Heart right ventricle (tissue), 16 donors: ENCODE data around the gene C15orf62. TPM values are rescaled to one million over a fixed set of nuclear protein-coding genes. Genes with fewer than 3 reads are reported as not detected.
A peak's percentile ranks its signal among the peaks of the same experiment; 100 is the strongest.

ENCODE experiments used
- ATAC-seq, 8 donors: fragments of 200-7000 bp; cut with Tn5 transposase; one replicate each; pipeline ENCODE4 v1.9.1; 2020; ENCODE audit warnings: mild to moderate bottlenecking in 8 of 8, moderate library complexity in 8 of 8, moderate number of reproducible peaks in 1 of 8
- DNase-seq, 2 donors: peaks; one replicate each; pipeline ENCODE4 v3.0.0-alpha.2; 2020
- H3K27ac ChIP-seq, 10 donors: fragments of 200-600 bp; sonication (generic) in 2 of 10; one replicate each; pipeline versions ENCODE4 v1.5.0 to v1.8.0; 2020 to 2022; ENCODE audit warnings: mild to moderate bottlenecking in 3 of 10
- H3K27me3 ChIP-seq, 7 donors: fragments of 200-600 bp; one replicate each; pipeline ENCODE4 v1.8.0; 2021 to 2022; ENCODE audit warnings: mild to moderate bottlenecking in 2 of 7
- H3K36me3 ChIP-seq, 9 donors: fragments of 200-600 bp; sonication (generic) in 1 of 9; one replicate each; pipeline versions ENCODE4 v1.5.0 to v1.8.0; 2020 to 2022; ENCODE audit warnings: mild to moderate bottlenecking in 2 of 9
- H3K4me1 ChIP-seq, 9 donors: fragments of 200-600 bp; sonication (generic) in 1 of 9; one replicate each; pipeline versions ENCODE4 v1.5.0 to v1.8.0; 2020 to 2022; ENCODE audit warnings: mild to moderate bottlenecking in 4 of 9
- H3K4me3 ChIP-seq, 10 donors: fragments of 200-600 bp; sonication (generic) in 2 of 10; one replicate each; pipeline versions ENCODE4 v1.5.0 to v1.8.0; 2020 to 2022; ENCODE audit warnings: mild to moderate bottlenecking in 7 of 10, moderate library complexity in 2 of 10
- H3K9me3 ChIP-seq, 11 donors: fragments of 200-600 bp in 10 of 11; sonication (generic) in 2 of 11; one replicate each; pipeline versions ENCODE4 v1.5.0 to v1.8.0; 2013 to 2022; ENCODE audit warnings: mild to moderate bottlenecking in 2 of 11, control low read depth in 1 of 11, moderate library complexity in 1 of 11
- CTCF ChIP-seq, 9 donors: fragments of 200-600 bp; sonication (generic) in 2 of 9; IDR thresholded peaks; one replicate each; pipeline versions ENCODE4 v1.5.0 to v1.8.0; 2021 to 2022; ENCODE audit warnings: antibody characterized with exemption in 9 of 9, mild to moderate bottlenecking in 5 of 9, moderate library complexity in 1 of 9
- WGBS, 2 donors: extraction: QIAGEN DNeasy Blood & Tissue Kit; methylation state at CpG; one replicate each; pipeline ENCODE4 v1.1.7; 2013; ENCODE audit warnings: inconsistent platforms in 1 of 2; 5-methylcytosine and 5-hydroxymethylcytosine counted together
- intact Hi-C, 10 donors: fragments of 100-400 bp; cut with DNase I; formaldehyde crosslinking; loops; one replicate each; pipeline versions ENCODE4 v1.11.1 to v1.14.2; 2022
- polyA plus RNA-seq, 2 donors: library from polyadenylated mRNA; stranded (reverse); fragments of 200-250 nt; gene quantifications; one replicate each; pipeline ENCODE4 v1.2.3, GENCODE V29; 2013
- total RNA-seq, 10 donors: library from RNA; stranded (reverse); fragmentation: NEBNext Ultra II Directional in 3 of 10; extraction: Animal tissue kit (Norgen Biotek cat#: 25700) in 3 of 10; gene quantifications; one replicate each; pipeline versions ENCODE4 v1.2.1 to v1.2.4, GENCODE V29; 2021 to 2023
- donor health status: Arrhythmogenic right ventricular cardiomyopathy.
- donor health status: ischemic (EF 13 %, LVEDD 7.1; RV severe dilation, severe dysfunction).
- donor health status: healthy with polysubstance abuse.
- donor health status: DM: no; HTN: yes; CAD: no.
- donor health status: DM: no; HTN: no; CAD: no.
- donor health status: ischemic (EF 25% LVEDD 6.9; RV normal size, moderate dysfunction).
- donor health status: ischemic (EF 25% LVEDD 5.7; RV mildly dilated, moderate dysfunction).
- donor health status: healthy.
- donor health status: DM: yes; HTN: yes; CAD: no.
- donor health status: Ischemic cardiomyopathy.
- donor health status: ischemic (EF 35%, LVEDD 5.7; RV mildly dilated, moderate dysfunction).
- donor health status: nonischemic (EF 11% LVEDD 7.7; RV severe dilation, severe dysfunction).
- donor health status: DM: yes; HTN: yes; CAD: no.
- donor health status: PGD.
- donor health status: ischemic (EF 29% LVEDD 5.4; RV normal size, mild dysfunction).
- donor health status: nonischemic (EF 23%, LVEDD 6.1; RV moderate dilation, normal function).

The C15orf62 gene
- total and polyA plus RNA-seq, 12 donors = 0.10 to 0.32 (median 0.15) TPM; not detected in 7

- intact Hi-C loops = no loop called here
- no peak for DNase-seq
- H3K27me3 ChIP-seq = no peaks in the 10 kb centered on the region
- no peak overlapping the region for H3K27ac ChIP-seq
- peaks cover 0 to 32% (median 0%) of the 10 kb centered on the region in 9 donors for H3K36me3 ChIP-seq
- no peak overlapping the region for H3K4me3 ChIP-seq
- 89% methylated on average over 3 of the region's 3 CpGs for WGBS, 2 donors
- no peak for TF ChIP-seq CTCF (IDR thresholded peaks at IDR 0.05)
- no peaks in the 10 kb centered on the region for H3K9me3 ChIP-seq
- H3K4me1 ChIP-seq = peaks cover 0 to 41% (median 19%) of the 10 kb centered on the region in 9 donors
- ATAC-seq = no peak
Measured at GRCh38 chr15:40799523-40799922, 29.7 kb downstream of the C15orf62 start.

DNA sequence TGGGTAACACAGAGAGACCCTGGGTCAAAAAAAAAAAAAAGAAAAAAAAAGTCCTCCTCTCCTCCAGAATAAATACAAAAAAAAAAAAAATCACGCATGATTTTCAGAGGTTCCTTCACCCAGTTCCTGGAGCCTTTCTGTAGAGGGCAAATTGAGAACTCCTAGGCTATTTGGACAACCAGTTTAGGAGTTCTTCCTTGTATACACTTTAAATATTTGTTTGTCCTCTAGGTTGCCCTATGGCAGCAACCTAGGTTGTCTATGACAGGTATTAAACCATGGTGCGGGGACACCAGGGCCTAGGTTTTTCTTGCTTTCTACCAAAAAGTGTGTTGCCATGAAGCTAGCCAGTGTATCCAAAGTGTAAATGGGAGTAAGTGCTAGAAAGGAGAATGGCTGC, 33.3 kb downstream of the C15orf62 start:
- no peaks in the 10 kb centered on the region for H3K27me3 ChIP-seq
- WGBS, 2 donors = 98 to 100% methylated on average over 2 of the region's 2 CpGs
- H3K9me3 ChIP-seq = no peaks in the 10 kb centered on the region
- no peak overlapping the region for H3K4me3 ChIP-seq
- no peak for DNase-seq
- ATAC-seq = no peak
- intact Hi-C loops = loop anchor here in 1 of 10 donors (10.0 kb wide), 1 partner anchor 92 kb away; the partner anchor contains the start of gene VPS18
- no peak overlapping the region for H3K27ac ChIP-seq
- peaks cover 0 to 33% (median 0%) of the 10 kb centered on the region in 9 donors for H3K36me3 ChIP-seq
- H3K4me1 ChIP-seq = peaks cover 3 to 46% (median 18%) of the 10 kb centered on the region in 9 donors
- TF ChIP-seq CTCF (IDR thresholded peaks at IDR 0.05) = no peak

DNA sequence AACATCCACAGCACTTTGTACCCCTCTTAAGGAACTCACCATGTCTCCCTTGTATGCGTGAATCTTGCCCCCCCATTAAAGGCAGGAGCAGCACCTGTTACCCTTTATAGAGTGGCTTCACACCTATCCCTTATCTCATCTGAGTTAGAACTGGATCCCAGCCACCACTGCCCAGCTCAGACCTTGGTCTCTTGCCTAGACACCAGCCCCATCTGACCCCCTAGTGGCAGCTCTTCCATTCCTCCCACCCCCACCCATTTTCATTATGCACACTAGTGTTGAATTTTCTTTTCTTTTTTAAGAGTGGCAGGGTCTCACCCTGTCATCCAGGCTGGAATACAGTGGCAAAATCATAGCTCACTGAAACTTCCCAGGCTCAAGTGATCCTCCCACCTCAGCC, 33.9 kb downstream of the C15orf62 start:
- no peak overlapping the region for H3K4me3 ChIP-seq
- peaks cover 0 to 28% (median 0%) of the 10 kb centered on the region in 9 donors for H3K36me3 ChIP-seq
- DNase-seq (no peak), ATAC-seq (no peak)
- intact Hi-C loops = loop anchor here in 1 of 10 donors (10.0 kb wide), 1 partner anchor 91 kb away; the partner anchor contains the start of gene VPS18
- no peak for TF ChIP-seq CTCF (IDR thresholded peaks at IDR 0.05)
- H3K4me1 ChIP-seq = peaks cover 3 to 52% (median 24%) of the 10 kb centered on the region in 9 donors
- 67 to 70% methylated on average over 1 of the region's 1 CpG for WGBS, 2 donors
- no peaks in the 10 kb centered on the region for H3K27me3 ChIP-seq
- no peak overlapping the region for H3K27ac ChIP-seq
- no peaks in the 10 kb centered on the region for H3K9me3 ChIP-seq

DNA sequence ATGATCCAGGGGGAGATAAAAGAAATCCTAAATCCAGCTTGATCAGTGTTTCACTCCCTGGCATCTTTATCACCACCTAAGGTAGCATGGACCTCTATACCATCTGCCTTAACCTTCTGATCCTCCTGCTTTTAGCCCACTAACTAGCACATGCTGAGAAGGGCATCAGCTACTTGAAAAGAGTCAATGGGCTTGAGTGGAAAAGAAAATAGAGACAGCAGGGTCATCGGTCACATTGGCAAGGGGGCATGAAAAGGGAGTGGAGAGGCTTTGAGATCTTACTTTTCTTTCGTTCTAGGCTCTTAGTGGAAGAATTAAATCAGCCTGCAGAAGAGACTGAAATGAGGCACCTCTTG, 36.9 kb downstream of the C15orf62 start:
- ATAC-seq = no peak
- intact Hi-C loops = loop anchor here in 1 of 10 donors (1.0 to 10.0 kb wide), 3 partner anchors 52 to 111 kb away; partner anchors contain the start of genes RAD51, RMDN3 and VPS18

More for the DNA sequence above, 36.9 kb downstream of the C15orf62 start:
- no peak for DNase-seq
- Histone ChIP-seq H3K36me3 (peaks cover 0 to 38% (median 10%) of the 10 kb centered on the region in 9 donors), H3K9me3 (no peaks in the 10 kb centered on the region), H3K27ac (peak overlapping the region; percentile 80 to 99 (median 96)), H3K4me3 (peak overlapping the region; percentile 70 to 96 (median 88)), H3K4me1 (peaks cover 3 to 57% (median 26%) of the 10 kb centered on the region in 9 donors), H3K27me3 (no peaks in the 10 kb centered on the region)
- no peak for TF ChIP-seq CTCF (IDR thresholded peaks at IDR 0.05)
- 1 to 6% methylated on average over 2 of the region's 2 CpGs for WGBS, 2 donors
